Measurements from ENCODE around the gene FBXL17. TPM values are rescaled to one million over a fixed set of nuclear protein-coding genes. Genes with fewer than 3 reads are reported as not detected.

Gene FBXL17
- total RNA-seq, 4 donors from 2014 or later = 11.5 to 28.6 (median 19.9) TPM

GRCh38 chr5:108141676-108142075 lies 240.2 kb downstream of the FBXL17 start:
- H3K4me3 ChIP-seq = no peak overlapping the region
- no peaks in the 10 kb centered on the region for H3K9me3 ChIP-seq
- H3K27ac ChIP-seq = no peak overlapping the region
- H3K4me1 ChIP-seq = no peaks in the 10 kb centered on the region
- H3K36me3 ChIP-seq = no peaks in the 10 kb centered on the region
- H3K27me3 ChIP-seq = no peaks in the 10 kb centered on the region
- intact Hi-C loops (cut with DNase I; ENCODE audit: low total_unique reads) = no loop called here
- DNase-seq = no peak
- TF ChIP-seq POLR2A (IDR thresholded peaks at IDR 0.05) = no peak
- TF ChIP-seq, protein P1, sequence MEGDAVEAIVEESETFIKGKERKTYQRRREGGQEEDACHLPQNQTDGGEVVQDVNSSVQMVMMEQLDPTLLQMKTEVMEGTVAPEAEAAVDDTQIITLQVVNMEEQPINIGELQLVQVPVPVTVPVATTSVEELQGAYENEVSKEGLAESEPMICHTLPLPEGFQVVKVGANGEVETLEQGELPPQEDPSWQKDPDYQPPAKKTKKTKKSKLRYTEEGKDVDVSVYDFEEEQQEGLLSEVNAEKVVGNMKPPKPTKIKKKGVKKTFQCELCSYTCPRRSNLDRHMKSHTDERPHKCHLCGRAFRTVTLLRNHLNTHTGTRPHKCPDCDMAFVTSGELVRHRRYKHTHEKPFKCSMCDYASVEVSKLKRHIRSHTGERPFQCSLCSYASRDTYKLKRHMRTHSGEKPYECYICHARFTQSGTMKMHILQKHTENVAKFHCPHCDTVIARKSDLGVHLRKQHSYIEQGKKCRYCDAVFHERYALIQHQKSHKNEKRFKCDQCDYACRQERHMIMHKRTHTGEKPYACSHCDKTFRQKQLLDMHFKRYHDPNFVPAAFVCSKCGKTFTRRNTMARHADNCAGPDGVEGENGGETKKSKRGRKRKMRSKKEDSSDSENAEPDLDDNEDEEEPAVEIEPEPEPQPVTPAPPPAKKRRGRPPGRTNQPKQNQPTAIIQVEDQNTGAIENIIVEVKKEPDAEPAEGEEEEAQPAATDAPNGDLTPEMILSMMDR (IDR thresholded peaks at IDR 0.05) = no peak

DNA sequence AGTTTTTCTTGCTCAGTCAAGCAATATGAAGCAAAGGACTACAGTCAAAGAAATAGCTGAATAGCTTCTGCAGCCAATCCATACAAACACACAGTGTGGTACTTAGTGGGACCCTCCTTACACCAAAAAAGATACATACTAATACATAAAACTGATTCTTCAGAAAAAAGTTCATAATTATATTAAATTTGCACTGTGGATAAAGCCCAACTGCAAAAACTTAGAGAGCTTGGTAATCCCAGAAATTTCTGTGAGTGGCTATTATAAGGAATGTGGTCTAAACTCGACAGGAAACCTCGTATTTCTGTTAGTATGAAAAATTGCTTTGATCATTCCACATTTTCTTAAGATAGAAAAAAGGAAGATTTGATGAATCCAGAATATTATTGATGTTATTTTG lies 245.4 kb downstream of the FBXL17 start:
- TF ChIP-seq POLR2A (IDR thresholded peaks at IDR 0.05) = no peak
- TF ChIP-seq, protein P1 (IDR thresholded peaks at IDR 0.05) = no peak
- no peak for DNase-seq

GRCh38 chr5:108129129-108129528 lies 252.8 kb downstream of the FBXL17 start:
- H3K36me3 ChIP-seq = no peaks in the 10 kb centered on the region
- no peaks in the 10 kb centered on the region for H3K9me3 ChIP-seq
- intact Hi-C loops (cut with DNase I; ENCODE audit: low total_unique reads) = no loop called here
- no peak for DNase-seq
- no peak overlapping the region for H3K27ac ChIP-seq
- TF ChIP-seq POLR2A (IDR thresholded peaks at IDR 0.05) = no peak
- TF ChIP-seq, protein P1 (IDR thresholded peaks at IDR 0.05) = no peak
- no peaks in the 10 kb centered on the region for H3K27me3 ChIP-seq
- no peaks in the 10 kb centered on the region for H3K4me1 ChIP-seq
- H3K4me3 ChIP-seq = no peak overlapping the region

More for the DNA sequence above, 245.4 kb downstream of the FBXL17 start:
- intact Hi-C loops (cut with DNase I; ENCODE audit: low total_unique reads) = no loop called here
- H3K4me1 ChIP-seq = no peaks in the 10 kb centered on the region
- no peak overlapping the region for H3K4me3 ChIP-seq
- H3K9me3 ChIP-seq = no peaks in the 10 kb centered on the region
- H3K36me3 ChIP-seq = no peaks in the 10 kb centered on the region
- H3K27ac ChIP-seq = no peak overlapping the region
- no peaks in the 10 kb centered on the region for H3K27me3 ChIP-seq

GRCh38 chr5:108125771-108126511 lies 256.0 kb downstream of the FBXL17 start:
- no peak overlapping the region for H3K27ac ChIP-seq
- no peak for TF ChIP-seq POLR2A (IDR thresholded peaks at IDR 0.05)
- no peak for DNase-seq
- no peak overlapping the region for H3K4me3 ChIP-seq
- no peaks in the 10 kb centered on the region for H3K4me1 ChIP-seq
- intact Hi-C loops (cut with DNase I; ENCODE audit: low total_unique reads) = no loop called here
- H3K27me3 ChIP-seq = no peaks in the 10 kb centered on the region
- H3K36me3 ChIP-seq = no peaks in the 10 kb centered on the region
- no peaks in the 10 kb centered on the region for H3K9me3 ChIP-seq

- no peak overlapping the region for H3K27ac ChIP-seq
- H3K4me1 ChIP-seq = no peaks in the 10 kb centered on the region
- TF ChIP-seq, protein P1 (IDR thresholded peaks at IDR 0.05) = no peak
- no peak for TF ChIP-seq POLR2A (IDR thresholded peaks at IDR 0.05)
- no peak overlapping the region for H3K4me3 ChIP-seq
- no peaks in the 10 kb centered on the region for H3K27me3 ChIP-seq
- intact Hi-C loops (cut with DNase I; ENCODE audit: low total_unique reads) = no loop called here
- no peak for DNase-seq
- no peaks in the 10 kb centered on the region for H3K9me3 ChIP-seq
- H3K36me3 ChIP-seq = no peaks in the 10 kb centered on the region
These were observed 257.3 kb downstream of the FBXL17 start for GRCh38 chr5:108124596-108124995.
